ENCODE results near the gene ZBTB42. TPM values are rescaled to one million over a fixed set of nuclear protein-coding genes. Genes with fewer than 3 reads are reported as not detected.

Gene ZBTB42
- total and polyA plus RNA-seq, 2 of the 13 experiments (the other 11 are each of a cell fraction or from before 2014, with no cell fraction given), result 2.8 to 4.2 TPM

DNA sequence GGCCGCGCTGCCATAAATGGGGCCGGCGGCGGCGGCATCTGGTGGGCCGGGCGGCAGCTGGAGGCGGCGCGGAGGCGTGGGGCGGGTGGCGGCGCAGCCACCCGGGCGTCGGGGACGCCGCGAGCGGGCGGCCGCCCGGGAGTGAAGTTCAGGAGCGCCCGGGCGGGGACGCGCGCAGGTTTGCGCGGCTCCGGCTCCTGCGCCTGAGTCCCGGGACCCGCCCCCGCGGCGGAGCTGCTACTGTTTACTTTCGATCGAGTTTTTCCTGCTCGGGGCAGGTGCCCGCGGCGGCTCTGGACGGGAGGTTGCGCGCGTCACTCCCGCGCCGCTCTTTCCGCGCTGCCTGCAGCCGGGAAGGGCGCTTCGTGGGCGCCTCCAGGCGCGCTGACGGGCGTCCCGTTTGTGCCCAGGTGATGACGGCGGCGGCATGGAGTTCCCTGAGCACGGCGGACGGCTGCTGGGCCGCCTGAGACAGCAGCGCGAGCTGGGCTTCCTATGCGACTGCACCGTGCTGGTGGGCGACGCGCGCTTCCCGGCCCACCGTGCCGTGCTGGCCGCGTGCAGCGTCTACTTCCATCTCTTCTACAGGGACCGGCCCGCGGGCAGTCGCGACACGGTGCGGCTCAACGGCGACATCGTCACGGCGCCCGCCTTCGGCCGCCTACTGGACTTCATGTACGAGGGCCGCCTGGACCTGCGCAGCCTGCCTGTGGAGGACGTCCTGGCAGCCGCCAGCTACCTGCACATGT lies at the start of gene ZBTB42 (continued):
- no peak for TF ChIP-seq CCAR2 (optimal IDR thresholded peaks at IDR 0.05; ENCODE audit: low read depth, low read length)
- TF ChIP-seq ZNF776 (CRISPR knock-in tag; IDR thresholded peaks at IDR 0.05), result peak; percentile 85; the same call in 1 of the 2 replicates
- TF ChIP-seq ARNT2 (CRISPR knock-in tag; IDR thresholded peaks at IDR 0.05; ENCODE audit: low read depth), result no peak
- no peak for TF ChIP-seq ZNF703 (CRISPR knock-in tag; IDR thresholded peaks at IDR 0.05; ENCODE audit: borderline replicate concordance)
- no peak for TF ChIP-seq HNRNPL (IDR thresholded peaks at IDR 0.05; ENCODE audit: low read depth, low read length)
- no peak for TF ChIP-seq ZSCAN31 (CRISPR knock-in tag; IDR thresholded peaks at IDR 0.05; ENCODE audit: low read depth)
- no peak for TF ChIP-seq HCFC1 (IDR thresholded peaks at IDR 0.05; ENCODE audit: low read depth, low read length)
- TF ChIP-seq ZZZ3 (CRISPR knock-in tag; IDR thresholded peaks at IDR 0.05; ENCODE audit: borderline replicate concordance), result no peak
- no peak for TF ChIP-seq HOXA7 (CRISPR knock-in tag; IDR thresholded peaks at IDR 0.05)
- TF ChIP-seq, protein P1, sequence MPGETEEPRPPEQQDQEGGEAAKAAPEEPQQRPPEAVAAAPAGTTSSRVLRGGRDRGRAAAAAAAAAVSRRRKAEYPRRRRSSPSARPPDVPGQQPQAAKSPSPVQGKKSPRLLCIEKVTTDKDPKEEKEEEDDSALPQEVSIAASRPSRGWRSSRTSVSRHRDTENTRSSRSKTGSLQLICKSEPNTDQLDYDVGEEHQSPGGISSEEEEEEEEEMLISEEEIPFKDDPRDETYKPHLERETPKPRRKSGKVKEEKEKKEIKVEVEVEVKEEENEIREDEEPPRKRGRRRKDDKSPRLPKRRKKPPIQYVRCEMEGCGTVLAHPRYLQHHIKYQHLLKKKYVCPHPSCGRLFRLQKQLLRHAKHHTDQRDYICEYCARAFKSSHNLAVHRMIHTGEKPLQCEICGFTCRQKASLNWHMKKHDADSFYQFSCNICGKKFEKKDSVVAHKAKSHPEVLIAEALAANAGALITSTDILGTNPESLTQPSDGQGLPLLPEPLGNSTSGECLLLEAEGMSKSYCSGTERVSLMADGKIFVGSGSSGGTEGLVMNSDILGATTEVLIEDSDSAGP (CRISPR knock-in tag; IDR thresholded peaks at IDR 0.05; ENCODE audit: borderline replicate concordance), result peak; percentile 5; the same call in 1 of the 2 replicates
- 0 out of 2 replicates have a peak, but pooled peaks have one; percentile 32 for TF ChIP-seq TARDBP (CRISPR knock-in tag; IDR thresholded peaks at IDR 0.05)
- no peak for TF ChIP-seq ZC3H4 (CRISPR knock-in tag; IDR thresholded peaks at IDR 0.05; ENCODE audit: borderline replicate concordance)
- TF ChIP-seq KDM4B (CRISPR knock-in tag; IDR thresholded peaks at IDR 0.05), result no peak
- TF ChIP-seq GFI1 (CRISPR knock-in tag; IDR thresholded peaks at IDR 0.05; ENCODE audit: borderline replicate concordance), result no peak
- TF ChIP-seq, protein P2, sequence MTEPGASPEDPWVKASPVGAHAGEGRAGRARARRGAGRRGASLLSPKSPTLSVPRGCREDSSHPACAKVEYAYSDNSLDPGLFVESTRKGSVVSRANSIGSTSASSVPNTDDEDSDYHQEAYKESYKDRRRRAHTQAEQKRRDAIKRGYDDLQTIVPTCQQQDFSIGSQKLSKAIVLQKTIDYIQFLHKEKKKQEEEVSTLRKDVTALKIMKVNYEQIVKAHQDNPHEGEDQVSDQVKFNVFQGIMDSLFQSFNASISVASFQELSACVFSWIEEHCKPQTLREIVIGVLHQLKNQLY (CRISPR knock-in tag; IDR thresholded peaks at IDR 0.05), result no peak
- TF ChIP-seq, protein P3, sequence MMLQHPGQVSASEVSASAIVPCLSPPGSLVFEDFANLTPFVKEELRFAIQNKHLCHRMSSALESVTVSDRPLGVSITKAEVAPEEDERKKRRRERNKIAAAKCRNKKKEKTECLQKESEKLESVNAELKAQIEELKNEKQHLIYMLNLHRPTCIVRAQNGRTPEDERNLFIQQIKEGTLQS (CRISPR knock-in tag; IDR thresholded peaks at IDR 0.05), result 0 out of 2 replicates have a peak, but pooled peaks have one; percentile 8
- TF ChIP-seq, protein P4, sequence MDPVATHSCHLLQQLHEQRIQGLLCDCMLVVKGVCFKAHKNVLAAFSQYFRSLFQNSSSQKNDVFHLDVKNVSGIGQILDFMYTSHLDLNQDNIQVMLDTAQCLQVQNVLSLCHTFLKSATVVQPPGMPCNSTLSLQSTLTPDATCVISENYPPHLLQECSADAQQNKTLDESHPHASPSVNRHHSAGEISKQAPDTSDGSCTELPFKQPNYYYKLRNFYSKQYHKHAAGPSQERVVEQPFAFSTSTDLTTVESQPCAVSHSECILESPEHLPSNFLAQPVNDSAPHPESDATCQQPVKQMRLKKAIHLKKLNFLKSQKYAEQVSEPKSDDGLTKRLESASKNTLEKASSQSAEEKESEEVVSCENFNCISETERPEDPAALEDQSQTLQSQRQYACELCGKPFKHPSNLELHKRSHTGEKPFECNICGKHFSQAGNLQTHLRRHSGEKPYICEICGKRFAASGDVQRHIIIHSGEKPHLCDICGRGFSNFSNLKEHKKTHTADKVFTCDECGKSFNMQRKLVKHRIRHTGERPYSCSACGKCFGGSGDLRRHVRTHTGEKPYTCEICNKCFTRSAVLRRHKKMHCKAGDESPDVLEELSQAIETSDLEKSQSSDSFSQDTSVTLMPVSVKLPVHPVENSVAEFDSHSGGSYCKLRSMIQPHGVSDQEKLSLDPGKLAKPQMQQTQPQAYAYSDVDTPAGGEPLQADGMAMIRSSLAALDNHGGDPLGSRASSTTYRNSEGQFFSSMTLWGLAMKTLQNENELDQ (CRISPR knock-in tag; IDR thresholded peaks at IDR 0.05; ENCODE audit: borderline replicate concordance), result no peak
- TF ChIP-seq, protein P5, sequence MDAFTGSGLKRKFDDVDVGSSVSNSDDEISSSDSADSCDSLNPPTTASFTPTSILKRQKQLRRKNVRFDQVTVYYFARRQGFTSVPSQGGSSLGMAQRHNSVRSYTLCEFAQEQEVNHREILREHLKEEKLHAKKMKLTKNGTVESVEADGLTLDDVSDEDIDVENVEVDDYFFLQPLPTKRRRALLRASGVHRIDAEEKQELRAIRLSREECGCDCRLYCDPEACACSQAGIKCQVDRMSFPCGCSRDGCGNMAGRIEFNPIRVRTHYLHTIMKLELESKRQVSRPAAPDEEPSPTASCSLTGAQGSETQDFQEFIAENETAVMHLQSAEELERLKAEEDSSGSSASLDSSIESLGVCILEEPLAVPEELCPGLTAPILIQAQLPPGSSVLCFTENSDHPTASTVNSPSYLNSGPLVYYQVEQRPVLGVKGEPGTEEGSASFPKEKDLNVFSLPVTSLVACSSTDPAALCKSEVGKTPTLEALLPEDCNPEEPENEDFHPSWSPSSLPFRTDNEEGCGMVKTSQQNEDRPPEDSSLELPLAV (CRISPR knock-in tag; conservative IDR thresholded peaks at IDR 0.05; ENCODE audit: low read depth), result no peak
- no peak for TF ChIP-seq CHD2 (IDR thresholded peaks at IDR 0.05; ENCODE audit: low read depth, low read length)
- no peak for TF ChIP-seq RELA (CRISPR knock-in tag; IDR thresholded peaks at IDR 0.05)
- peak; percentile 79 for TF ChIP-seq PHF21A (CRISPR knock-in tag; IDR thresholded peaks at IDR 0.05)

Measured in HepG2 (cell line).